DND-41 (cell line): ENCODE data around the gene ZNRF1.

Experiments
- EZH2 ChIP-seq: IDR thresholded peaks from 3 replicates; pipeline ENCODE4 v1.6.1; 2012; ENCODE audit warnings: borderline replicate concordance, low read depth, mild to moderate bottlenecking, moderate library complexity, low read length, inconsistent platforms; ENCODE audit not compliant: severe bottlenecking
- TF ChIP-seq, protein P1 (sequence below): IDR thresholded peaks from 2 replicates; pipeline ENCODE4 v1.5.1; 2012; ENCODE audit warnings: borderline replicate concordance, low read length, moderate library complexity, mild to moderate bottlenecking; ENCODE audit not compliant: poor library complexity, severe bottlenecking; ENCODE audit errors: extremely low read depth

DNA sequence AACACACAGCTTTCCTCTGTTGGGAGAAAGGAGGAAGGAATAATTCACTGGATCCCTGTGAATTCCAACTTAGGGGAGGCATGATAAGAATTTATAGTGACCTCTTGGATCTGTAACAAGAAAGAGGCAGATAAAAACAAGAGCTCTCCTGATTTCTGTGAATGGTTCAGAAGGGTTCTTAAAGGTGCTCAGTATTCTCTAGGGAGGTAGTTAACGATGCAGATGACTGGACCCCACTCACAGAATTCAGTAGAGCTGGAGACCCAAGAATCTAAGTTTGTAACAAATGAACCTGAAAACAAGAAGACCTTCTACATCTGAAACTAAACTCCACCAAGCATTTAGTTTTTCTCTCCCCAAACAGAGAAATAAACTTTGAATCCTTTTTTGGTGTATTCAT is 8.6 kb downstream of the ZNRF1 start:
- TF ChIP-seq, protein P1, sequence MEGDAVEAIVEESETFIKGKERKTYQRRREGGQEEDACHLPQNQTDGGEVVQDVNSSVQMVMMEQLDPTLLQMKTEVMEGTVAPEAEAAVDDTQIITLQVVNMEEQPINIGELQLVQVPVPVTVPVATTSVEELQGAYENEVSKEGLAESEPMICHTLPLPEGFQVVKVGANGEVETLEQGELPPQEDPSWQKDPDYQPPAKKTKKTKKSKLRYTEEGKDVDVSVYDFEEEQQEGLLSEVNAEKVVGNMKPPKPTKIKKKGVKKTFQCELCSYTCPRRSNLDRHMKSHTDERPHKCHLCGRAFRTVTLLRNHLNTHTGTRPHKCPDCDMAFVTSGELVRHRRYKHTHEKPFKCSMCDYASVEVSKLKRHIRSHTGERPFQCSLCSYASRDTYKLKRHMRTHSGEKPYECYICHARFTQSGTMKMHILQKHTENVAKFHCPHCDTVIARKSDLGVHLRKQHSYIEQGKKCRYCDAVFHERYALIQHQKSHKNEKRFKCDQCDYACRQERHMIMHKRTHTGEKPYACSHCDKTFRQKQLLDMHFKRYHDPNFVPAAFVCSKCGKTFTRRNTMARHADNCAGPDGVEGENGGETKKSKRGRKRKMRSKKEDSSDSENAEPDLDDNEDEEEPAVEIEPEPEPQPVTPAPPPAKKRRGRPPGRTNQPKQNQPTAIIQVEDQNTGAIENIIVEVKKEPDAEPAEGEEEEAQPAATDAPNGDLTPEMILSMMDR = no peak
- TF ChIP-seq EZH2 = no peak
